Femur (tissue), 1 donor: ENCODE measurements around the gene FOXC2.
A peak's percentile ranks its signal among the peaks of the same experiment; 100 is the strongest.

Experiments used
- DNase-seq: peaks from one replicate; pipeline ENCODE4 v3.0.0-alpha.2; 2017

The FOXC2 gene

DNA sequence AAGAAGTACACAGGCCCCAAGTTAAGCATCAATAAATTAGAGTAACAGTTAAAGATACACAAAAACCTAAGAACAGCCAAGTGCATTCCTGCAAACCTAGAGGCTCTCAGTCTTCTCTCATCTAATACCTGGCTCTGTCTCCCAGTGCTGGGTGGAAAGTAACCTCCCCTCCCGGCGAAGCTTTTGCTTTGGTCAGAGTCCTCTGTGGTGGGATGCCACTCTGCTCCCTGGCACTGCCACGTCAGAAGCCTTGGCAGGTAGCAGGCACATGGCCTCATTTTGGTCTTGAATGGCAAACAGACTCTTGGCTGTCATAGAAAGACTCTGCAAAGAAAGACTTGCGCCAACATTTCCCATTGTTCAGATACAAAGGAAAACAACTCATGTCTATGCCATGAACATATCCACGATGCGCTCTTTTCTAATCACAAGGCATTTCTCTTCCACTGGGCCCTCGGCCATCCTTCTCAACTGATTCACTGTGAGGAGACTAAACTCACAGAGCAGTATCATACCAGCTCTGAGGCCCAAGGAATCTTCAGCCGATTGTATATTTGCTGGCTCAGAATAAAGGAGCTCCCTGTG, 32.8 kb upstream of the FOXC2 start:
- no peak for DNase-seq

DNA sequence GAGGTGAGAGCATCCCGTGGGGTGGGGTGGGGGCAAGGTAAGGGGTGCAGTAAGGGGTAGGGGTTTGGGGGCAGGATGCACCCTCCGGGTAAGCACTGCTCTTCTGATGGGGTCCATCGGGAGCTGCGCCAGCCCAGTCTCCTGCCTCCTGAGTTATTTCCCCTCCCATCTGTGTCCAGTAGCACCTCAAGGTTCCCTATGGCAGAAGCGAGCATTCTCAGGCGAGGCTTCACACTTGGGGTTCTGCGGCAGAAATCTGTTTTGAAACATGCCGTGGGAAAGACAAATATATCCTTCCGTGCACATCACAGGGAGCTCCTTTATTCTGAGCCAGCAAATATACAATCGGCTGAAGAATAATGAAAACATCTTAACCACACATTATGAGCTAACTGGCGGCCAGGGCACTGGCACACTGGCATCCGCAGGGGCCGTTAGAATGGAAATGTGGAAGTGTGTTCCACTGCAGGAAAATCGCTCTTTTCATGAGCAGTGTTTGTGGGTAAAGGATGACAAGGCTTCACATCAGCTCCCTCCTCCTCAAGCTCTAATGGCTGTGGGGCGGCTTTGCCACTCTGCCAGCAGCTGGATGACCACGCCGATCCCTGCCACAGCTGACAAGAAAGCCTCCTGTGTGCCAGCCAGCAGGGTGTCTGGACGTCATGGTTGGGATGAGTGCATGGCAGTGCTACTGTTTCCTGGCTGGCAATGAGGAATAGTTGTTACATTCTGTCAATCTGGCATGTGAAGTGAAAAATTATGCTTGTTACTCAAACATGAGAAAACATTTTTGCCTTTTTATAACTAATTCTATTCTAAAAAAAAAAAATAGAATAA, 31.6 kb upstream of the FOXC2 start:
- DNase-seq = no peak

DNA sequence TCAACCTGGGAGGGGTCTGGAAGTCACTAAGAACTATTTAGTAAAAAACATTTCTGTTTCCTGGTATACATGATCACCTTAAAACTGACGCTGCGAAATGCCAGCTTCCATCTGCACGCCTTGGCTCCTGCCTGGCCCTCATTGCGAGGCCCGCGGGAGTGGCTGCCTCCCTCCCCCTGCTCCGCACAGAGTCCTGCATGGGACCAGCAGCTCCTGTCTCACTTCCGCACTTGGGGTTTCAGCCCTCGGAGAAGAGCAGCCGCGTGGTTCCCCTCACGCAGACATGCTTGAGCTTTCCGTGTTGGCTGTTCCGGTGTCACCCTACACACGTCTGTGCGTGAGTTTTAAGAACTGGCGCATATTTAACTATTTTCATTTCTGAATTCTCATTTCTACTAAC, 30.0 kb upstream of the FOXC2 start:
- DNase-seq = no peak

DNA sequence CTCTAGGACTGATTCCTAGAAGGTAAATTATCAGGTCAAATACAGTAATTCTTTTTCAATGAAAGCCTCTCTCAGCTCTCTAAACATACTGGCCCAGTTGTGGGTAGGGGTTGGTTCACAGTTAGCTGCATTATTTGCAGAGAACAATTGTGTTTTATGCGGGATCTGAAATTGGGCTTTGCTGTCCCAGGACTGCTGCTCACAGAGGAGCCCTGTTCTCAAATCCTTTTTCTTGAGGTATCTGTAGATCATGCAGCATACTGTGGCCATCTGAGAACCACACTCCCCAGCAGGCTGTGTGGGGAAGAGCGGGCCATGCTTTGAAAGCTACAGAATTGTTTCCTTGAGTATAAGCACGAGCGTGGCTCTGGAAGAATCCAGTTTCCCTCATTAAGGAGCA, 29.1 kb upstream of the FOXC2 start:
- DNase-seq = no peak

DNA sequence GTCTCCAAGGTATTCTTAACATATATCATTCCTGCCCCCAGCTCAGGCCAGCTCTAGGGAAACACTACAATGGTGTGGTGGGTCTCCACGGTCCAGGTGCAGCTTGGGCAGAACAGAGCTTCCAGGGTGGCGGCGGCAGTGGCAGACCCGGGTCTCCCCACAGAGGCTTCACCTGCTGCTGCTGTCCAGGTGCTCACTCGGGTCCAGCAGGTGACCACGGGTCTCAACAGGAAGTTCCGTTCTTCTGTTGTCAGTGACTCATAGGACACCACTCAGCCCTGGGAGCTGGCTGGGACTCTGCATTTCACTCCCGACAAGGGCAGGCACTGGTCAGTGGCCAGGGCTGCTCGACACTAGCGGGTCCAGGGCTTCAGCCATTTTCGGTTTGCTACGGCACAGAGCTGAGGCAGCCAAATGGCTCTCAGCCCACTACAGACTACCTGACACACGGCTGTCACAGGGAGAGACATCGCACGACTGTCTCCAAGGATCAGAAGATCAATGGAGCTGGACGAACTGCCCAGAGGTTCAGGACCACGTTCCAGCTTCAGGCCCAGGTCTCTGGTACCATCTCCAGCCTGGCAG, 28.3 kb upstream of the FOXC2 start:
- DNase-seq = no peak

DNA sequence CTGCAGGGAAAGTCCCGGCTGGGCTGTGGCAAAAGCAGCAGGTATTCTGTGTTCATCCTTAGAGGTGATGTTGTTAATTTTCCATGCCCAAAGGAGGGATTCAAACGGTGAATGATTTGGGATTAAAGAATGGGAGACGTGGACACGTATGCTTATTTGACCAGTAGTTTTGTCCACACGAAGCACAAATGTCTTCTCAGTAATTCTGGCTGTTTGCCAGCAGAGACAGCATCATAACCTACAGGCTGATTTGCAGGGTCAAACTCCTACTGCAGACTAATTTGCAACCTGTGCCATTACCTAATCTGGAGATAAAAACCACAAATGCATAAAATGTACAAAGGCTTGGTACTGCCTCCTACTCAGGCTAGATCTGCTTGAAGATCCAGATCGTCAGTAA, 25.7 kb upstream of the FOXC2 start:
- DNase-seq = no peak

DNA sequence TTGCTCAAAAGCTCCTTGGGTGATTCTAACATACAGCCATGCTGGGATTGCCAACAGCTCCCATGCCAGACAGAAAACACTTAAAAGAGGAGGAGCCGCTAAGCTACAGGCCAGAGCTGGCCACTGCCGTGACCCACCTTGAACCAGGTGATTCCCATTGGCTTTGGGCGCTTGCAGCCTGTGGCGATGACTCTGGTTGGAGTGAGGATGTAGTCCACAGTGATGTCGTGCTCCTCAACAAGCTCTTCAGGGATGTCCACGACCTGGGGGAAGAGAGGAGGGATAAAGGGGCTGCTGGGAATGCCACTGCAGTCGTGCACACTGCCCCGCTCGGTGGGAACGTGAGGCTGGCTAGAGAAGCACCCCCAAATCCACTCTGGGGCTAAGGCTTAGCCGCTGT, 25.1 kb upstream of the FOXC2 start:
- no peak for DNase-seq

DNA sequence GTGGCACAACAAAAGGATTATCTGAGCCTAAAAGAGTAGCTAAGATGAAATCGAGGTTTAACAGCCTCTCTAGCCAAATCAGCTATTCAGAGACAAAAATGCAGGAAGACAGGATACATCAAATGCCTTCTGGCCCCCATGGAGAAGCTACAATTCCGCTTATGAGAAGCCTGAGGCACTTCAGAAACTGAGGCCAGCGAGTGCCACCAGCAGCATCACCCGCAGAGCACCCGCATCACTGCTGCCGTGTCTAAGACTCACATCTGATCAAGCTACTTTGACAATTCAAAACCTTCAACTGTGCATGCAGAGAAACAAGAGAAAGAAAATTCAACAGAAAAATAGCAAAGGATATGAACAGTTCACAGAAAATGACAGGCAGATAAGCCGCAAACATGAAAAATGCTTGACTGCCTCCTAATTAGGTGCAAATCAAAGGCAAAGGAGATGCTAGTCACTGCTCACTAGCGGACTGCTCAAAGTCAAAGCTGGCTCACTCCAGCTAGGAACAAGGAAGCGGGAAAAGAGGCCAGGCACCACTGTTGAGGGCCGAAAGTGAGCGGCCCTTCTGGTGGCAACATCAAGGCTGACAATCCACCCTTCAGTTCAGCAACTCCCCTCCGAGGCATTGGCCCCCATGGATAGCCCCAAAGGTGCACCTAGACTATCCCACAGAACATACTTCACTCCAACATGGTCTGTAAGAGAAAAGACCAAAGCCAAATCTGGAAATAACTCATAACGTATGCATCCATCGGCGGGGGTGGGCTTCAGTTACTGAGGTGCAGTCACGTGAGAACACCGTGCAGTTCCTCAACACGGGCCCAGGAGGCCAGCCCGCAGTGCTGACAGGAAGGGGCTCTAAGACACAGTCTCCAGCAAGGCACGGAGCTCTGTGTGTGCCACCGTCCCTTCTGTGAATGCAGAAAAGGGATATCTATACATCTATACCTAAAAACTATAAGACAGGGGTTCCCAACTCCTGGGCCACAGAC, 23.6 kb upstream of the FOXC2 start:
- no peak for DNase-seq

DNA sequence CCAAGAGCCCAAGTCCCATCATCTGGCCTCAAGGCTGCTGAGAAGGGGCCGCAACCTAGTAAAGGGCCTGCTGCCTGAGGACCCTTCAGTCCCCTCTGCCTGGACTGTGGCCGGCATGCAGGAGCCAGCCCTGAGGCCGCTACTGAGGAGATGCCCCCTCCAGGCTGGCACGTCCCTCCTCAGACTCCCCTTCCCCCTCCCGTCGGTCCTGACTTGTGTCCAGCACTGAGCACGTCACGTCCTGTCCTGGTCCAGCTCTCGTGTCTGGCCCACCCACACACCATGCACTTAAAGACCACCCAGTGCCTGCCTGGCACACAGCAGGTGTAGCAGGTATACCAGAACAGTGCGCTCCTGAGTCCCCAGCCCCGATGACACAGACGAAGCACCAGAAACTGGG, 21.1 kb upstream of the FOXC2 start:
- DNase-seq = no peak

DNA sequence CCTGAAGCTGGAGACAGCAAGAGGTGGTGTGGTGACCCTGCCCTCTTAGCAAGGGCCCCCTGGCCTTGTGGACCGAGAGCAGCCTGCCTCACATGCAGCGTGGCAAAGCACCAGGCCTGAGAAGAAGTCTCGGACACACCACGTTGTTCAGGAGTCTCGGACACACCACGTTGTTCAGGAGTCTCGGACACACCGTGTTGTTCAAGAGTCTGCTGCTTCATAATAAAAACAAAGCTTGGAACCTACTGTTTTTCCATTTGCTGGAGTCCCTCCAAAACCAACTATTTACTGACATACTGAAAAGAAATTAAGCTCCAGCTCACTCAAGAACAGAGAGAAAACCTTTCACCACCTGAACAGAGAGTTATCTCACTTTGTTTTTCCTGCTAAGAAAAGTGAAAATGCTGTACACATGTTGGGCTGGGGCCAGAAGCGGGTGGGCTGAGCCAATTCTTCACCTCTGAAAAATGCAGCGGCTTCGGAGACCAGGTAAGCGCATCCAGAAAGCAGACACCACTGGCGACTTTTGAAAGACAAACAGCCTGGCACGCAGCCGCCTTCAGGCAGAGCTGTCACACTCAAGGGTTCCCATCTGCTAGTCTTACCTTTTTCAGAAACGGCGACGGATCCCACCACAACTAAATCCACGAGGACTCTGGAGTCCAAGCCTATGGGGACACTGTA, 20.5 kb upstream of the FOXC2 start:
- no peak for DNase-seq

DNA sequence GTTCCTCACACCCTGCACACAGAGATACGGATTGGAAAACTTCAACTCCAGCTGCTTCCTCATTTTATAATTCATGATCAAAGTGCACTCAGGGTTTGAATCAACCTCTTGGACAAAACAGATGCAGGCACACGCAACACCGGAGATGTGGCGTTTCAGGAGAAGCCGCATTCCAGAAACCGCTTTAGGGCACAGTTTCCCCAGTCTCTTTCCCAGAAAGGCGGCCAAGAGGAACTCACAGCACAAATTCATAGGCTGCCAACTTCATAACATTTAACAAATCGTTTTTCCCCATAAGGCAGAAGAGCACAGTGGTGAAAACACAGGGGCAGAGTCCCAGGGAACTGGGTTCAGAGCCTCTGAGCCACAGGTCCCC, 20.0 kb upstream of the FOXC2 start:
- no peak for DNase-seq

DNA sequence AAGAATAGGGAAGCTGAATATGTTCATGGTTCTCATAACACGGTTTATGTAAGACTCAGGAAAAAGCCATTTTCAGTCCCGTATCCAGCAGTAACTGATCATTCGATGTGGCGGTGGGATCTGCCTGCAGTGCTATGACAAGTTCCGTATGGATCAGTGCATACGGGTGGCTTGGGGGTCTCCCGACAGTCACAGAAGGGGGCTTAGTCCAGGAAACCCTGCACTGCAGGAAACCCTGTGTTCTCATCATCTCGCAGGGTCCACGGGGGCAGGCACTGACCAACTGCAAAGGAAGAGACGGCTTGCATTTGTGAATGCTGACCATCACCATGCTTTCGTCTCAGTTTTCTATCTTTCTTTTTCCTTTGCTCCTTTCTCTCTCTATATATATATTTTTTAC, 19.3 kb upstream of the FOXC2 start:
- DNase-seq = no peak

DNA sequence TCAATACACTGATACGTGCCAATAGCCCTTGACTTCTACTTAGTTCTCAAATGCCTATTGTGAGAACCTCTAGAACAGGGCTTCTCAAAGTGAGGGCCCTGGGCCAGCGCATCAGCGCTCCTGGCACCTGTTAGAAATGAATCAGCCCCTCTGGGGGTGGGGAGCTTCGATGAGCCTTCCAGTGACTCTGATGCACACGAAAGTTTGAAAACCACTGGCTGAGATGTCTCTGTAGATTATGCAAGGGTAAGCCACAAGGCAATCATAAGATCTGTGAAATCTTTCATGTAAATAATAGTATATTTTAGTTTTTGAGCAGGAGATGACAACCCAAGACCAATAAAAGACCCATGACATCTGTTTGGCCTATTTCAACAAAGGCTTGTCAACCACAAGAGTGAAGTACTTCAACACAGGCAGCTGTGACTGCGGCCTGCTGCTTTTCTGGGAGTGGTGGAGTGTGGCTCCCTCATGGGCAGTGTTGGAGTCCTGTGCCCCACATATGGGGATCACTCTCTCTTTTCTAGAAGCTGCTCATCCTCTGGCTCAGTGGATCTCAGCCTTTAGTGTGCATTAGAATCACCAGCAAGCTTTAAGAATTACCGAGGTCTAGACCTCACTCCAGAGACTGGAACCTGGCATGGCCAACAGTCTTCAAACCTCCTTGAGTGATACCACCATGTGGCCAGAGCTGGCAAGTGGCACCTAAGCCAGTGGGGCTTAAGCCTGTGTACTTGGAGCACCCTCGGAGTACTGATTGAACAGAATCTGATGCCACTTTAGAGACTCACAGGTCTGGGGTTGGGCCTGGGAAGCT, 17.3 kb upstream of the FOXC2 start:
- no peak for DNase-seq

DNA sequence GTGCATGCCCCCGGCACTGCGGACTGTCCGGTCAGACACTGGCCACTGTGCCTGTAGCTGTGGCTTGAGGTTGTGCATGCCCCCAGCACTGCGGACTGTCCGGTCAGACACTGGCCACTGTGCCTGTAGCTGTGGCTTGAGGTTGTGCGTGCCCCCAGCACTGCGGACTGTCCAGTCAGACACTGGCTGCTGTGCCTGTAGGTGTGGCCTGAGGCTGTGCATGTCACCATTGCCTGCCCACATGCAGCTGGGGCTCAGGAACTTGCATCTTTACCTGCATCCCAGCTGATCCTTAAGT, 16.8 kb upstream of the FOXC2 start:
- DNase-seq = no peak

DNA sequence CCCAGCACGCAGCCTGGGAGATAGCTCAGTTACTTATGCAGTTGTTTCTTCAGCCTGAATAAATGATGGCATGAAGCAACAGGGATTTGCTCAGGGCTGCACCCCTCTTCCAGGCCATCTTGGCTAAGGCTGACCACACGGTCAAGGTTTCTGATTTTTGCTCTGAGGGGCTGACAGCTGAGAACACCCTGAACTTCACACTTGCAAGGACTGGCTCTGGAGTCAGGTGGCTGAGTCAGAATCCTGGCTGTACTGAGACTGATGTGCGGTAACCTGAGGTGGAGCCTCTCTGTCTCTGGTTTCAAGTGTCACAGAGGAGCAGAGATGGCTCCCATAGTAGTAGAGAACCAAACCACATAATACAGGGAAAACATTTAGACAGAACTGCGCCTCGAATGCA, 16.3 kb upstream of the FOXC2 start:
- DNase-seq = no peak

DNA sequence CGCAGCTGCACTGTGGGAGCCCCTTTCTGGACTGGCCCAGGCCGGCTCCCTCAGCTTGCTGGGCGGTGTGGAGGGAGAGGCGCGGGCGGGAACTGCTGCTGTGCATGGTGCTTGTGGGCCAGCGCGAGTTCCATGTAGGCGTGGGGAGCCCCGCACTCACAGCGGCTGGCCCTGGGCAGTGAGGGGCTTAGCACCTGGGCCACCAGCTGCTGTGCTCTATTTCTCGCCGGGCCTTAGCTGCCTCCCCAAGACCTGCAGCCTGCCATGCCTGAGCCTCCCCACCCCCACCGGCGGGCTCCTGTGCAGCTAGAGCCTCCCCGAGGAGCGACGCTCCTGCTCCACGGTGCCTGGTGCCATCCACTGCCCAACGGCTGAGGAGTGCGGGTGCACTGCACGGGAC, 13.3 kb upstream of the FOXC2 start:
- DNase-seq = no peak

DNA sequence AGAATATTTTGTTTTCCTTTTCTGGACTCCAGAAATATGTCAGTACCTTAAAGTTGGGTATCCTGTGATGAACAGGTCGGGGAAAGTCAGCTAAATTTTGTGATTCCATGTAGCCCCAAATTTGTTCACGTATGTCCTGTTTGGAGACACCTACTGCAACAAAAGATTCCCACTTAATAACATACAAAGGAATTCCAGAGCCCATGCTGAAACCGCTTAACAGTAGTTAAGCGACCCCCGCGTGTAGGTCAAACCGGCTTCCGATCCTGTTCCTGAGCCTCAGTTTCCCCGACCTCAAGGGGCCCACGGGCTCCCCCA, 12.1 kb upstream of the FOXC2 start:
- no peak for DNase-seq

DNA sequence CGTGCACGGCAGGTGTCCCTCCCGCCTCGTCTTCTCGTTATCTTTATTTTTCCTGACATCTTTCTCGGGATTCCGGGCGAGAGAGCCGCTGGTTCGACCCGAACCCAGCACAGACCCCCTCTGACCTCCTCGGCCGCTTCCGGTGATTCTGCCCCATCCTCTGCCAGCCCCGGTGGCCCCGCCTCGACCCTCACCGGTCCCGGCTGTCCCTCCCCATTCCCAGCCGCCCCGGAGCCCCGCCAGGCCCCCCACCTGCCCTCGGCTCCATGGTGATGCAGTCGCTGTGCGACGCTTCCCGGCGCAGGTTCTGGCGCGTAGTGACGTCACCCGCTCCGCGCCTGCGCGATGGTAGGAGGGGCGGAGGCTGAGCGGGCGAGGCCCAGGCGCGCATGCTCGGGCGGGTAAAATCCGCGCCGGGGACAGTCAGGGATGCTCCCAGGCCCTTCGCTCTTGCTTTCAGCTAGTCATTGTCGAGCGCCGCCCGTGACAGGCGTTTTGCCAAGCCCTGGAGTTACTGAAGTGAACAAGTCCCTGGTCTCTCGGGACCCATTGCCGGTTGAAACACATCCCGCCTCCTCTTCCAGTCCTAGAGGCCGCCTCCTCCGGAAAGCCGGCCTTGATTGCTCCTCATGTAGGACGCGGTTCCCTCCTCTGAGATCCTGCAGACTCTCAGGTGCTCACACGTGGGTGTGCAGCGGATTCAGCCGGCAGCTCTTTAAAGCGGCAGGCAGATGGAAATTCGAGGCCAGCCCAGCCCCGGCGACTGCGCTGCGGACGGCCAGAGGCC, 11.5 kb upstream of the FOXC2 start, which contains the start of gene MTHFSD:
Gene MTHFSD, minus strand, starts transcription at position 319 of the 787 bp plus-strand sequence. Its CDS starts 51 bp downstream, at position 268.
- peak; percentile 97 for DNase-seq

DNA sequence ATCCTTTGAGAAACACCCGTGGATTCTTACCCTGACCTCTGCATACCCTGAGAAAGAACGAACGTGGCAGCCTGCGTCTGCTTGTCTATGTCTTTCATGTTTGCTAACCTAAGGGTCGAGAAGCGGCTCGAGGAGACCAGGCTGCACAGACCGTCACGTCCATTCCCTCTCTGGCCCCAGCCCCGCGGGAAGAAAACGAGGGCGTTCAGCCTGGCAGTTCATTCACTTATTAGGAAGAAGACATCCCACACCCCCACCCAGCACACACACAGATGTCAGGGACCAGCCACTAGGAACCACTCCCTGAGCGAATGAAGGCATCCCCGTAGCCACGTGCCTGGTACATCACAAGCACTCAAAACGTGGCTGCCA, 10.9 kb upstream of the FOXC2 start:
- no peak for DNase-seq

DNA sequence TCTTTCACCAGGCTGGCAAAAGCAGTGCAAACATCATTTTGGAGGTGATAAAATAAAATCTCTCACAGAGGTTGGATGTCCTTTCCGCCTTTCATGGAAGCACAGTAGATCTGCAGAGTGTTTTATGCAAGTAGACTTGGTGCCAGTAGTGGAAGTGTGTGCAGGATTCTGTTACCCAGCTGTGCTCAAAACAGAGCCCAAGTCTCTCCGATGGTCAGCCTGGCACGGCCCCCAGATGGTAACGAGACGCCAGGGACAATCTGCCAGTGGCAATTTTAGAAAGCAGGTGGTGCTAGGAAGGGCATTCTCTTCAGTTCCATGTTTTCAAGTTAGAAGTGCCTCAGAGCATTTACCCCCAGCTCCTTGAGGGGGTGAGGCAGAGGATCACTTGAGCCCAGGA, 10.1 kb upstream of the FOXC2 start:
- no peak for DNase-seq

DNA sequence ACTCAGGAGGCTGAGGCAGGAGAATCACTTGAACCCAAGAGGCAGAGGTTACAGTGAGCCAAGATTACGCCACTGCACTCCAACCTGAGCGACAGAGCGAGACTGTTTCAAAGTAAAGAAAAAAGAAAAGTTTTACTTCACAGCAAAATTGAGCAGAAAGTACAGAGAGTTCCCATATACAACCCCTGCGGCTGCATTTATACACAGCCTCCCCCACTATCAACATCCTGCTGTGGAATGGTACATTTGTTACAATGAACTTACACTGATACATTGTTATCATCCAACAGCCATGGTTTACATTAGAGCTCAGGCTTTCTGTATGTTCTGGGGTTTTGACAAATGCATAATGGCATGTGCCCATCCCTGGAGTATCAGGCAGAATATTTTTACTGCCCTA, 9.0 kb upstream of the FOXC2 start:
- no peak for DNase-seq
